Measurements from ENCODE around the gene PNMT. TPM values are rescaled to one million over a fixed set of nuclear protein-coding genes. Genes with fewer than 3 reads are reported as not detected.

Gene PNMT
- total RNA-seq, 2 experiments from 2014 or later: not detected

DNA sequence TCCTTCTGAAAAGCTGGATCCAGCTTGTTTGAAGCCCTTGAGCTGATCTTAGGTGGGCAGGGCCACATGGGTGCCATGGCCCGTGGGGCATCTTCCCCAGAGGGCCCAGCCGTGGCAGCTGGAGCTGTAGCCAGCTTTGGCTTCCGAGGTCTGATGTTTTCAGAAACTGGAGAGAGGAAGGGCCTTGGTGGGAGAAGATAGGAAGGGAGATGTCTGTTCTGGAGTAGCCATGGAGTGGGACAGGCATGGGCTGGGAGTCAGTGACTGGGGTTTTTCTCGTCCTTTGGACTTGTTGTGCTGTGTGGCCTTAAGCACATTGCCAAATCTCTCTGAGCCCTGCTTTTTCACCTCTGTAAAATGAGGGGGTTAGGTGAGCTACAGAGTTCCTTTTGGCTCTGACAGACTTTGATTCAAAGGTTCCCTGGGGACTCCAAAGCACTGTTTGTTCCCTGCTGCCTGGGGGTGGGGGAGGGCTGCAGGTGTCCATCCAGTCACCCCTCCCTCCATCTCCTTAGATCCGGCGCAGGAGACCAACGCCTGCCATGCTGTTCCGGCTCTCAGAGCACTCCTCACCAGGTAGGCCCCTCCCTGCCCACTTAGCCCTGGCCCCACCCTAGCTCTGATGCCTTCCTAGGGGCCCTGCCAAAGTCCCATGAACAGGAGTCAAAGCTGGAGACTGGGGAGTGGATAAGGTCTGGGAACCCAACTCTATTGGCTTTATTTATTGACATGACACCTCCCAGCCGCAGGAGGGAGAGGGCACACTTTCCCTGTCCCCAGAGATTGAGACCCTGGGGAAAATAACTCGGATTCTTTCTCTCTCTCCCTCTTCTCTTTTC, 39.4 kb upstream of the PNMT start:
- no TSS peak for BruUV-seq (replicated peaks)
- Histone ChIP-seq H3K9me2 (ENCODE audit: insufficient read depth, low read length) (no peaks in the 10 kb centered on the region), H3K27ac (ENCODE audit: low read depth, low read length, poor library complexity, severe bottlenecking) (no peak overlapping the region), H3K36me3 (ENCODE audit: insufficient read depth, low read length) (no peaks in the 10 kb centered on the region), H3K4me3 (ENCODE audit: low read depth, low read length, poor library complexity, severe bottlenecking) (no peak overlapping the region), H3K9me3 (ENCODE audit: low read length) (no peaks in the 10 kb centered on the region), H3K79me2 (ENCODE audit: insufficient read depth, low read depth, low read length) (no peaks in the 10 kb centered on the region), H4K20me1 (ENCODE audit: insufficient read depth, low read length) (no peaks in the 10 kb centered on the region), H2AFZ (ENCODE audit: low read length) (no peak overlapping the region), H3K4me1 (ENCODE audit: insufficient read depth, low read length, poor library complexity, severe bottlenecking) (peaks cover 13% of the 10 kb centered on the region), H3K4me2 (ENCODE audit: low read length) (no peak overlapping the region)
- intact Hi-C loops (cut with micrococcal nuclease; ENCODE audit: unreplicated experiment): no loop called here
- CTCF ChIA-PET (ENCODE audit: unreplicated experiment): interaction anchor here (0.6 kb wide), 1 partner anchor 328 kb away, joined by 3 read pairs; no protein-coding TSS in a partner anchor
- POLR2A ChIA-PET: interaction anchor here (1.5 kb wide), 1 partner anchor 9 kb away, joined by 6 read pairs; no protein-coding TSS in a partner anchor
- DNase-seq (ENCODE audit: low spot score): no peak
- TF ChIP-seq, protein P1, sequence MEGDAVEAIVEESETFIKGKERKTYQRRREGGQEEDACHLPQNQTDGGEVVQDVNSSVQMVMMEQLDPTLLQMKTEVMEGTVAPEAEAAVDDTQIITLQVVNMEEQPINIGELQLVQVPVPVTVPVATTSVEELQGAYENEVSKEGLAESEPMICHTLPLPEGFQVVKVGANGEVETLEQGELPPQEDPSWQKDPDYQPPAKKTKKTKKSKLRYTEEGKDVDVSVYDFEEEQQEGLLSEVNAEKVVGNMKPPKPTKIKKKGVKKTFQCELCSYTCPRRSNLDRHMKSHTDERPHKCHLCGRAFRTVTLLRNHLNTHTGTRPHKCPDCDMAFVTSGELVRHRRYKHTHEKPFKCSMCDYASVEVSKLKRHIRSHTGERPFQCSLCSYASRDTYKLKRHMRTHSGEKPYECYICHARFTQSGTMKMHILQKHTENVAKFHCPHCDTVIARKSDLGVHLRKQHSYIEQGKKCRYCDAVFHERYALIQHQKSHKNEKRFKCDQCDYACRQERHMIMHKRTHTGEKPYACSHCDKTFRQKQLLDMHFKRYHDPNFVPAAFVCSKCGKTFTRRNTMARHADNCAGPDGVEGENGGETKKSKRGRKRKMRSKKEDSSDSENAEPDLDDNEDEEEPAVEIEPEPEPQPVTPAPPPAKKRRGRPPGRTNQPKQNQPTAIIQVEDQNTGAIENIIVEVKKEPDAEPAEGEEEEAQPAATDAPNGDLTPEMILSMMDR (conservative IDR thresholded peaks at IDR 0.05; ENCODE audit: low read length): no peak
- no peak for TF ChIP-seq EZH2phosphoT487 (IDR thresholded peaks at IDR 0.05; ENCODE audit: borderline replicate concordance, low read depth, low read length)

DNA sequence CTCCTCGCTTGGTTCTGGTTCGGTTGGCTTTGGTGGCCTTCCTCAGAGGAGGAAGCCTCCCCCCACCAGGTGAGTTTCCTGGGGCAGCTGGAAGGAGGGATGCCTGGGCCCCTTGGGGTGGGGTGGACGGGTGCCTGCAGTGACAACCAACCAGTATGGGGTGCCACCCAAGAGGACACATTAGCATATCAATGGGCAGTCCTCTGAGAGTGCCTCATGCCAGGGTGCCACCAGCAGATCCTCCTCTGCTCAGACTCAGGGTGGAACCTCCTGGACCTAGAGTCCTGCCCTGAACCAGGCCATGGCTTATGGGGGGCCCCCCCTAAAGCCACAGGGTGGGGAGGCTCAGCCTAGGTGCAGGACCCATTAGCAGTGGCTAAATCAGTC, 38.8 kb upstream of the PNMT start:
- Histone ChIP-seq H2AFZ (ENCODE audit: low read length) (no peak overlapping the region), H3K4me3 (ENCODE audit: low read depth, low read length, poor library complexity, severe bottlenecking) (no peak overlapping the region), H3K36me3 (ENCODE audit: insufficient read depth, low read length) (no peaks in the 10 kb centered on the region), H3K9me2 (ENCODE audit: insufficient read depth, low read length) (no peaks in the 10 kb centered on the region), H3K4me2 (ENCODE audit: low read length) (no peak overlapping the region), H3K4me1 (ENCODE audit: insufficient read depth, low read length, poor library complexity, severe bottlenecking) (peaks cover 12% of the 10 kb centered on the region), H3K9me3 (ENCODE audit: low read length) (no peaks in the 10 kb centered on the region), H3K79me2 (ENCODE audit: insufficient read depth, low read depth, low read length) (no peaks in the 10 kb centered on the region), H3K27ac (ENCODE audit: low read depth, low read length, poor library complexity, severe bottlenecking) (no peak overlapping the region), H4K20me1 (ENCODE audit: insufficient read depth, low read length) (no peaks in the 10 kb centered on the region)
- intact Hi-C loops (cut with micrococcal nuclease; ENCODE audit: unreplicated experiment): no loop called here
- TF ChIP-seq, protein P1 (conservative IDR thresholded peaks at IDR 0.05; ENCODE audit: low read length): no peak
- TF ChIP-seq EZH2phosphoT487 (IDR thresholded peaks at IDR 0.05; ENCODE audit: borderline replicate concordance, low read depth, low read length): no peak
- ChIA-PET CTCF (ENCODE audit: unreplicated experiment) (interaction anchor here (0.5 kb wide), 1 partner anchor 110 kb away, joined by 3 read pairs; no protein-coding TSS in a partner anchor), POLR2A (no interaction called here)
- no TSS peak for BruUV-seq (replicated peaks)
- no peak for DNase-seq (ENCODE audit: low spot score)

DNA sequence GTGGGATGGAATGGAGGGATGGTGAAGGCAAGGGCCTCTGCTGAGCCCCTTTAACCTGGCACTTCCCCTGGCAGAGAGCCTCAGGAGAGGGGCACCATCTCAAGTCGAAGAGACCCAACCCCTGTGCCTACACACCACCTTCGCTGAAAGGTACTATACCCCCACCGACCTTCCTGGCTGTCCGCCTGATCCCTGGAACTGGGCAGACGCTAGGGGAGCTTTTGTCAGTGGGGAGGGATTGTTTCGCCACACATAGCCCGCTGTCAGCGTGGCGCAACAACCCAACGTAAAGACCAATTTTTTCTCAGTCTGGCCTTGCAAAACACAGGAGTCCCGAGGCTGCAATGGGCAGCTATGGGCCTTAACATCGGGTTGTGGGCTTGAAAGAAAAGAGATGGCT, 38.4 kb upstream of the PNMT start:
- no peak overlapping the region for H2AFZ ChIP-seq (ENCODE audit: low read length)
- DNase-seq (ENCODE audit: low spot score): no peak
- H3K27ac ChIP-seq (ENCODE audit: low read depth, low read length, poor library complexity, severe bottlenecking): no peak overlapping the region
- ChIA-PET POLR2A (no interaction called here), CTCF (ENCODE audit: unreplicated experiment) (interaction anchor here (0.5 kb wide), 1 partner anchor 110 kb away, joined by 3 read pairs; no protein-coding TSS in a partner anchor)
- no peaks in the 10 kb centered on the region for H3K79me2 ChIP-seq (ENCODE audit: insufficient read depth, low read depth, low read length)
- no peaks in the 10 kb centered on the region for H4K20me1 ChIP-seq (ENCODE audit: insufficient read depth, low read length)
- H3K4me2 ChIP-seq (ENCODE audit: low read length): no peak overlapping the region
- TF ChIP-seq EZH2phosphoT487 (IDR thresholded peaks at IDR 0.05; ENCODE audit: borderline replicate concordance, low read depth, low read length): no peak
- TF ChIP-seq, protein P1 (conservative IDR thresholded peaks at IDR 0.05; ENCODE audit: low read length): no peak
- no TSS peak for BruUV-seq (replicated peaks)
- H3K36me3 ChIP-seq (ENCODE audit: insufficient read depth, low read length): no peaks in the 10 kb centered on the region
- intact Hi-C loops (cut with micrococcal nuclease; ENCODE audit: unreplicated experiment): no loop called here
- H3K4me1 ChIP-seq (ENCODE audit: insufficient read depth, low read length, poor library complexity, severe bottlenecking): peaks cover 12% of the 10 kb centered on the region
- H3K4me3 ChIP-seq (ENCODE audit: low read depth, low read length, poor library complexity, severe bottlenecking): no peak overlapping the region
- H3K9me2 ChIP-seq (ENCODE audit: insufficient read depth, low read length): no peaks in the 10 kb centered on the region
- no peaks in the 10 kb centered on the region for H3K9me3 ChIP-seq (ENCODE audit: low read length)
